Keratinocyte (primary cell): ENCODE data around the gene MGAT5.
"Not testable (repeated sequence)": the region's sequence is repeated elsewhere in the genome, so short reads cannot be mapped to it uniquely, and the experiment has no call there.

ENCODE experiments used
- CTCF ChIP-seq, 3 experiments: IDR thresholded peaks in 1 of 3; conservative IDR thresholded peaks in 1 of 3; optimal IDR thresholded peaks in 1 of 3; 2 replicates in 2 of 3; 3 replicates in 1 of 3; pipeline versions ENCODE3 to v1.5.1; 2011; ENCODE audit warnings: low read length in 3 of 3, mild to moderate bottlenecking in 3 of 3, moderate library complexity in 2 of 3, control low read depth in 1 of 3, inconsistent platforms in 1 of 3; ENCODE audit not compliant: insufficient read depth in 2 of 3; ENCODE audit errors: extremely low read depth in 1 of 3
- EZH2 ChIP-seq: IDR thresholded peaks from one replicate; pipeline ENCODE4 v1.6.1; 2012; ENCODE audit warnings: inconsistent platforms, mild to moderate bottlenecking, low read length, moderate library complexity

- TF ChIP-seq CTCF (optimal IDR thresholded peaks at IDR 0.05 in 1 of 3, IDR thresholded peaks at IDR 0.05 in 1 of 3, conservative IDR thresholded peaks at IDR 0.05 in 1 of 3; ENCODE audit: extremely low read depth in 1 of 3, insufficient read depth in 2 of 3, low read length in 3 of 3); EZH2: not testable (repeated sequence)
Observed at GRCh38 chr2:134476982-134477381, 223.1 kb downstream of the MGAT5 start.
